ENCODE measurements around the gene ABCB6.

The ABCB6 gene

GRCh38 chr2:219245148-219245898 lies 26.6 kb upstream of the ABCB6 start, which contains the start of the genes GLB1L and STK16:
TSS of gene GLB1L (minus strand) at chr2:219245444. CDS start at chr2:219243573, 1,871 bp downstream.
TSS of gene STK16 (plus strand) at chr2:219245479. CDS start at chr2:219246000, 521 bp downstream.
- peak; percentile 65 for DNase-seq (ENCODE audit: low read depth, low spot score)

- DNase-seq (ENCODE audit: low read depth, low spot score) = no peak
Measured at GRCh38 chr2:219244789-219245147, 26.0 kb upstream of the ABCB6 start.

GRCh38 chr2:219243291-219243761 lies 24.6 kb upstream of the ABCB6 start:
- no peak for DNase-seq (ENCODE audit: low read depth, low spot score)

- DNase-seq (ENCODE audit: low read depth, low spot score) = no peak
Measured at GRCh38 chr2:219234331-219234730, 15.6 kb upstream of the ABCB6 start.

- no peak for DNase-seq (ENCODE audit: low read depth, low spot score)
Measured at GRCh38 chr2:219230059-219230540, 11.3 kb upstream of the ABCB6 start.

- peak; percentile 98 for DNase-seq (ENCODE audit: low read depth, low spot score)
Measured at GRCh38 chr2:219229305-219230058, 10.7 kb upstream of the ABCB6 start, which contains the start of the genes ANKZF1 and ATG9A. TSS of gene ANKZF1 (plus strand) at chr2:219229806. CDS start at chr2:219230258, 452 bp downstream. TSS of gene ATG9A (minus strand) at chr2:219229636. CDS start at chr2:219228024, 1,612 bp downstream.

GRCh38 chr2:219228911-219229304 lies 10.2 kb upstream of the ABCB6 start:
- no peak for DNase-seq (ENCODE audit: low read depth, low spot score)

- no peak for DNase-seq (ENCODE audit: low read depth, low spot score)
Measured at GRCh38 chr2:219228041-219228910, 9.5 kb upstream of the ABCB6 start.

GRCh38 chr2:219225350-219225749 lies 6.6 kb upstream of the ABCB6 start:
- DNase-seq (ENCODE audit: low read depth, low spot score) = no peak

GRCh38 chr2:219223831-219224610 lies 5.3 kb upstream of the ABCB6 start:
- DNase-seq (ENCODE audit: low read depth, low spot score) = no peak

GRCh38 chr2:219221957-219222518 lies 3.3 kb upstream of the ABCB6 start:
- no peak for DNase-seq (ENCODE audit: low read depth, low spot score)

- no peak for DNase-seq (ENCODE audit: low read depth, low spot score)
Measured at GRCh38 chr2:219220652-219221402, 2.1 kb upstream of the ABCB6 start.

- no peak for DNase-seq (ENCODE audit: low read depth, low spot score)
Measured at GRCh38 chr2:219219784-219220532, 1.2 kb upstream of the ABCB6 start.

GRCh38 chr2:219218217-219218731 lies 484 bp downstream of the ABCB6 start:
- no peak for DNase-seq (ENCODE audit: low read depth, low spot score)

- no peak for DNase-seq (ENCODE audit: low read depth, low spot score)
Measured at GRCh38 chr2:219216535-219216915, 2.2 kb downstream of the ABCB6 start.

- no peak for DNase-seq (ENCODE audit: low read depth, low spot score)
Measured at GRCh38 chr2:219215871-219216534, 2.8 kb downstream of the ABCB6 start.

- no peak for DNase-seq (ENCODE audit: low read depth, low spot score)
Measured at GRCh38 chr2:219214786-219215185, 4.0 kb downstream of the ABCB6 start.

- DNase-seq (ENCODE audit: low read depth, low spot score) = no peak
Measured at GRCh38 chr2:219214141-219214540, 4.6 kb downstream of the ABCB6 start.
